Measurements from ENCODE around the gene LYRM4. TPM values are rescaled to one million over a fixed set of nuclear protein-coding genes. Genes with fewer than 3 reads are reported as not detected.

LYRM4 gene
- total and polyA plus RNA-seq, 9 of the 15 experiments (the other 6 are each of a cell fraction or from before 2014, with no cell fraction given), result 24.2 to 69.4 (median 41.8) TPM

GRCh38 chr6:5124526-5124925 is 136.2 kb downstream of the LYRM4 start:
- ATAC-seq (no peak), DNase-seq (ENCODE audit: extremely low read depth in 1 of 4, low spot score in 3 of 4) (no peak), FAIRE-seq (no peak)
- H3K9me1 ChIP-seq (ENCODE audit: control insufficient read depth, insufficient read depth, low read length), result peaks cover 2% of the 10 kb centered on the region
- CTCF ChIA-PET (ENCODE audit: low intra/inter-chr PET ratio), result no interaction called here
- H3K4me2 ChIP-seq (ENCODE audit: insufficient read depth, low read length), result no peak overlapping the region
- no peaks in the 10 kb centered on the region for H3K79me2 ChIP-seq (ENCODE audit: control insufficient read depth, insufficient read depth, low read length)
- no peak overlapping the region for H3K9ac ChIP-seq (ENCODE audit: insufficient read depth in 1 of 2, low read depth in 2 of 2, low read length in 2 of 2)
- no peak overlapping the region for H3K4me3 ChIP-seq
- no peaks in the 10 kb centered on the region for H3K36me3 ChIP-seq (ENCODE audit: control insufficient read depth, insufficient read depth, low read length)
- no peak overlapping the region for H2AFZ ChIP-seq (ENCODE audit: low read depth, low read length)
- no peaks in the 10 kb centered on the region for H3K9me3 ChIP-seq (replicated peaks; ENCODE audit: control insufficient read depth, insufficient read depth, low read depth, low read length)
- no peak overlapping the region for H3K27ac ChIP-seq (ENCODE audit: extremely low read depth, low read depth, low read length)
- intact Hi-C loops (cut with micrococcal nuclease), result no loop called here
- H3K27me3 ChIP-seq (ENCODE audit: control insufficient read depth in 2 of 2, insufficient read depth in 2 of 2, low read length in 2 of 2), result no peaks in the 10 kb centered on the region
- H3K4me1 ChIP-seq (replicated peaks in 1 of 2; ENCODE audit: control insufficient read depth in 2 of 2, insufficient read depth in 2 of 2, low read length in 2 of 2), result peaks cover 9 to 13% of the 10 kb centered on the region in 2 experiments; a peak in 4 of 5 replicates
- no TSS peak for BruUV-seq (replicated peaks)
- POLR2A ChIA-PET, result interaction anchor here (1.4 kb wide), 1 partner anchor 12 kb away, joined by 5 read pairs; no protein-coding TSS in a partner anchor
- H4K20me1 ChIP-seq (replicated peaks; ENCODE audit: control insufficient read depth, insufficient read depth, low read length), result 0 out of 2 replicates have a peak, but pooled peaks cover 3% of the 10 kb centered on the region
- in situ Hi-C loops (cut with MboI), result no loop called here
- WGBS (ENCODE audit: insufficient coverage, low coverage, missing lambda C conversion rate), result 77% methylated on average over 8 of the region's 8 CpGs
- TF ChIP-seq POLR2G (IDR thresholded peaks at IDR 0.05; ENCODE audit: low read depth, low read length) (no peak), ATF4 (CRISPR knock-in tag; IDR thresholded peaks at IDR 0.05) (no peak), CHD4 (IDR thresholded peaks at IDR 0.05; ENCODE audit: insufficient read depth, insufficient replicate concordance, low read depth, low read length, poor library complexity, severe bottlenecking) (no peak), POU5F1 (IDR thresholded peaks at IDR 0.05; ENCODE audit: borderline replicate concordance, low read depth, low read length, partially characterized antibody) (no peak), SUPT5H (IDR thresholded peaks at IDR 0.05) (no peak), NR0B1 (IDR thresholded peaks at IDR 0.05; ENCODE audit: partially characterized antibody) (no peak), ZNF592 (IDR thresholded peaks at IDR 0.05) (no peak), TSC22D4 (tag; IDR thresholded peaks at IDR 0.05) (no peak), NONO (IDR thresholded peaks at IDR 0.05; ENCODE audit: low read depth in 2 of 2, low read length in 1 of 2) (no peak), TGIF2 (CRISPR knock-in tag; IDR thresholded peaks at IDR 0.05) (no peak), ZNF77 (CRISPR knock-in tag; IDR thresholded peaks at IDR 0.05) (no peak), ZNF408 (CRISPR knock-in tag; IDR thresholded peaks at IDR 0.05; ENCODE audit: low read depth) (no peak), ZNF644 (tag; IDR thresholded peaks at IDR 0.05; ENCODE audit: low read depth) (no peak), ZNF354B (CRISPR knock-in tag; IDR thresholded peaks at IDR 0.05) (no peak), MITF (IDR thresholded peaks at IDR 0.05) (no peak), ZFP1 (CRISPR knock-in tag; IDR thresholded peaks at IDR 0.05) (no peak)

All from K562 (cell line).